Limb (tissue), 2 donors: ENCODE data around the gene ZNF525.
"Not testable (repeated sequence)": the region's sequence is repeated elsewhere in the genome, so short reads cannot be mapped to it uniquely, and the experiment has no call there.

Experiments
- DNase-seq, 2 donors: peaks; one replicate each; pipeline ENCODE4 v3.0.0-alpha.2; 2016; ENCODE audit errors: extremely low spot score in 2 of 2

Gene ZNF525

GRCh38 chr19:53365134-53365898 lies at the start of gene ZNF525:
ZNF525 (plus strand) TSS chr19:53365705; CDS start chr19:53372282, 6,577 bp downstream.
- peak; percentile 66 to 93 for DNase-seq

GRCh38 chr19:53328967-53329366 lies 36.5 kb upstream of the ZNF525 start:
- peak; percentile 15 to 32 for DNase-seq

GRCh38 chr19:53332484-53332883 lies 33.0 kb upstream of the ZNF525 start:
- DNase-seq = no peak

- DNase-seq = no peak
Observed at GRCh38 chr19:53333066-53333462, 32.4 kb upstream of the ZNF525 start.

GRCh38 chr19:53333463-53334449 lies 31.7 kb upstream of the ZNF525 start, which contains the start of gene ZNF845:
ZNF845 (plus strand) TSS chr19:53333749; CDS start chr19:53341308, 7,559 bp downstream.
- DNase-seq = peak; percentile 88 to 97

GRCh38 chr19:53344403-53344802 lies 21.1 kb upstream of the ZNF525 start:
- not testable (repeated sequence) for DNase-seq

- DNase-seq = no peak
Observed at GRCh38 chr19:53355739-53356138, 9.8 kb upstream of the ZNF525 start.

- no peak for DNase-seq
Observed at GRCh38 chr19:53357821-53358581, 7.5 kb upstream of the ZNF525 start.

- DNase-seq = not testable (repeated sequence)
Observed at GRCh38 chr19:53360056-53360455, 5.4 kb upstream of the ZNF525 start.

- no peak for DNase-seq
Observed at GRCh38 chr19:53365899-53366493, 491 bp downstream of the ZNF525 start.

- no peak for DNase-seq
Observed at GRCh38 chr19:53372196-53372595, 6.7 kb downstream of the ZNF525 start.

- DNase-seq = no peak
Observed at GRCh38 chr19:53374288-53374687, 8.8 kb downstream of the ZNF525 start.

GRCh38 chr19:53374743-53375142 lies 9.2 kb downstream of the ZNF525 start:
- DNase-seq = no peak

- DNase-seq = no peak
Observed at GRCh38 chr19:53381376-53381775, 15.9 kb downstream of the ZNF525 start.

GRCh38 chr19:53388168-53388567 lies 22.7 kb downstream of the ZNF525 start:
- no peak for DNase-seq

GRCh38 chr19:53388904-53389303 lies 23.4 kb downstream of the ZNF525 start:
- DNase-seq = no peak

- peak; percentile 30 to 42 for DNase-seq
Observed at GRCh38 chr19:53389571-53389970, 24.1 kb downstream of the ZNF525 start.

GRCh38 chr19:53389978-53390377 lies 24.5 kb downstream of the ZNF525 start:
- peak; percentile 6 to 47 for DNase-seq

GRCh38 chr19:53394522-53394973 lies 29.0 kb downstream of the ZNF525 start:
- DNase-seq = no peak

- peak; percentile 92 to 95 for DNase-seq
Observed at GRCh38 chr19:53394974-53395839, 29.7 kb downstream of the ZNF525 start, which contains the start of gene ZNF765. ZNF765 (plus strand) TSS chr19:53395149; CDS start chr19:53398016, 2,867 bp downstream.
